Measurements from ENCODE around the gene TNIP1.

The TNIP1 gene

GRCh38 chr5:150989695-150990094 lies 91.1 kb downstream of the TNIP1 start:
- DNase-seq = no peak

- no peak for DNase-seq
Observed at GRCh38 chr5:150987746-150988145, 93.1 kb downstream of the TNIP1 start.
